MCF 10A (cell line): ENCODE results near the gene TMEM184A. TPM values are rescaled to one million over a fixed set of nuclear protein-coding genes. Genes with fewer than 3 reads are reported as not detected.

Source experiments
- BruUV-seq: library from RNA; stranded (reverse); fragments of 400-500 nt; replicated peaks from 2 replicates; lab custom pipeline; 2021; lab: Mats Ljungman, UMichigan
- CTCF ChIA-PET: fragments of 300-600 bp; sonication (Branson Sonifier 250); formaldehyde crosslinking; extraction: SDS; loops from one replicate; lab custom pipeline; 2021; ENCODE audit warnings: antibody characterized with exemption, inconsistent platforms; lab: Yijun Ruan, JAX
- POLR2A ChIA-PET: fragments of 300-600, 350-650 bp; sonication (Branson Sonifier 250); formaldehyde crosslinking; extraction: SDS; loops from one replicate; lab custom pipeline; 2020; ENCODE audit warnings: antibody characterized with exemption, inconsistent platforms; lab: Yijun Ruan, JAX
- DNase-seq: peaks from one replicate; pipeline ENCODE4 v3.0.0-alpha.2; 2018; ENCODE audit not compliant: unreplicated experiment
- H3K27ac Mint-ChIP-seq: one replicate; pipeline ENCODE4 v1.8.0; 2022; ENCODE audit warnings: mild to moderate bottlenecking, low read depth, mixed read lengths; ENCODE audit not compliant: unreplicated experiment
- H3K27me3 Mint-ChIP-seq: one replicate; pipeline ENCODE4 v1.8.0; 2022; ENCODE audit warnings: mixed read lengths; ENCODE audit not compliant: insufficient read depth, unreplicated experiment
- H3K36me3 Mint-ChIP-seq: one replicate; pipeline ENCODE4 v1.8.0; 2022; ENCODE audit warnings: mild to moderate bottlenecking, moderate library complexity, mixed read lengths; ENCODE audit not compliant: insufficient read depth, unreplicated experiment
- H3K4me1 Mint-ChIP-seq: one replicate; pipeline ENCODE4 v1.8.0; 2022; ENCODE audit warnings: mixed read lengths; ENCODE audit not compliant: insufficient read depth, unreplicated experiment
- H3K4me3 Mint-ChIP-seq: one replicate; pipeline ENCODE4 v1.8.0; 2022; ENCODE audit warnings: mild to moderate bottlenecking, moderate library complexity, mixed read lengths; ENCODE audit not compliant: unreplicated experiment
- H3K9me3 Mint-ChIP-seq: one replicate; pipeline ENCODE4 v1.8.0; 2022; ENCODE audit warnings: mixed read lengths; ENCODE audit not compliant: unreplicated experiment
- intact Hi-C: fragments of 100-400 bp; cut with micrococcal nuclease; formaldehyde crosslinking; loops from 2 replicates; pipeline ENCODE4 v1.14.1; 2022
- total RNA-seq: library from RNA; stranded (reverse); gene quantifications from 2 replicates; pipeline ENCODE4 v1.2.3, GENCODE V29; 2022
- TF ChIP-seq, protein P1 (sequence below): fragments of 200-600 bp; IDR thresholded peaks from one replicate; pipeline ENCODE4 v1.8.0; 2022; ENCODE audit warnings: antibody characterized with exemption, mild to moderate bottlenecking; ENCODE audit not compliant: unreplicated experiment

TMEM184A gene
- total RNA-seq, 1 experiment from 2014 or later = 14.2 TPM

DNA sequence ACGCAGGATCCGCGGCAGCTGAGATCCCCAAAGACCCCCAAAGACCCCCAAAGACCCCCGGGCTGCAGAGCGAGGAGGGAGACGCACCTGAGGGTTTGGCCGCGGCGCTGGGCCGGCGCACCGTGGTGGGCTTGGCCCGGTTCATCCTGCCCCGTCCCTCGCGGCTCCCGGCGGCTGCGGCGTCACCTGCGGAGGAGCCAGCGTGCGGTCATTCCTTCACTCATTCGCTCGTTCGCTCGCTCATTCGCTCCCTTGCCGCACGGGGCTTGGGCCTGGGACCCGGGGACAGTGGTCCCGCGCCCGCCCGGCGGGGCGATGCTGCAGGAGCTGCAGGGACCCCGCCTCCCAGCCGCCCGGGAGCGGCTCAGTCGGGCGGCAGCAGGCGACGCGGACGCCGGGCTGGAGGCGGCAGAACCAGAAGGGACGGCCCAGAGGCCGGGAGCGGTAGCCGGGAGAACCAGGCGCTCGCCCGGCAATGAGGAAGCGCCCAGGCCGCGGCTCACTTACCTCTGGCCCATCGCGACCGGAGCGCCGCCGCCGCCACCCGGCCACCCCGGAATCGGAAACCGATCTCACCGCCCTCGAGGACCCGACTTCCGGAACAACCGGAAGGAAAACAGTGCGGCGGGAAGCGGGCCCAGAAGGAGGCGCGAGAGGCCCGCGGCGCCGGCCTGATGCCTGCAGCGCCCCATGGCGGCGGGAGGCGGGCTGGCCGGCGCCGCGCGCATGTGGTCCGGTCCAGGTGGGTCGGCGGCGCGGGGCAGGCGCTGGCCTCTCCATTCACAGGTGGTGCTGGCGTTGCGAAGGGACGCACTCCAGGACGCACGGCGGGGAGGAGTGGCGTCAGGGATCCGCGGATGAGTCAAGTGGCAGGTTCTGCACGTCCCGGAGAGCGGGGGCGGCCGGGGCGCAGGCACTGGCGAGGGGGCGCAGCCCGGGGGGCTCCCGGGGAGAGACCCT, 51.9 kb downstream of the TMEM184A start, which contains the start of gene INTS1:
Gene INTS1 (minus strand): TSS at position 574 of the 960 bp plus-strand sequence. CDS start 429 bp downstream, at position 145.
- H3K9me3 Mint-ChIP-seq = no peaks in the 10 kb centered on the region
- TF ChIP-seq, protein P1, sequence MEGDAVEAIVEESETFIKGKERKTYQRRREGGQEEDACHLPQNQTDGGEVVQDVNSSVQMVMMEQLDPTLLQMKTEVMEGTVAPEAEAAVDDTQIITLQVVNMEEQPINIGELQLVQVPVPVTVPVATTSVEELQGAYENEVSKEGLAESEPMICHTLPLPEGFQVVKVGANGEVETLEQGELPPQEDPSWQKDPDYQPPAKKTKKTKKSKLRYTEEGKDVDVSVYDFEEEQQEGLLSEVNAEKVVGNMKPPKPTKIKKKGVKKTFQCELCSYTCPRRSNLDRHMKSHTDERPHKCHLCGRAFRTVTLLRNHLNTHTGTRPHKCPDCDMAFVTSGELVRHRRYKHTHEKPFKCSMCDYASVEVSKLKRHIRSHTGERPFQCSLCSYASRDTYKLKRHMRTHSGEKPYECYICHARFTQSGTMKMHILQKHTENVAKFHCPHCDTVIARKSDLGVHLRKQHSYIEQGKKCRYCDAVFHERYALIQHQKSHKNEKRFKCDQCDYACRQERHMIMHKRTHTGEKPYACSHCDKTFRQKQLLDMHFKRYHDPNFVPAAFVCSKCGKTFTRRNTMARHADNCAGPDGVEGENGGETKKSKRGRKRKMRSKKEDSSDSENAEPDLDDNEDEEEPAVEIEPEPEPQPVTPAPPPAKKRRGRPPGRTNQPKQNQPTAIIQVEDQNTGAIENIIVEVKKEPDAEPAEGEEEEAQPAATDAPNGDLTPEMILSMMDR = peak; percentile 91
- BruUV-seq = TSS peak; percentile 59
- ChIA-PET CTCF (interaction anchor here (0.5 to 1.1 kb wide), 7 partner anchors 10 to 985 kb away, joined by 3 to 8 read pairs (median 3); partner anchors contain the start of gene EIF3B), POLR2A (interaction anchor here (0.7 to 3.6 kb wide), 4 partner anchors 10 to 312 kb away, joined by 3 to 28 read pairs (median 14); partner anchors contain the start of gene TMEM184A)
- H3K27ac Mint-ChIP-seq = peak within 1 kb of the TSS; percentile 89
- no peaks in the 10 kb centered on the region for H3K27me3 Mint-ChIP-seq
- peak within 1 kb of the TSS; percentile 85 for H3K4me3 Mint-ChIP-seq
- intact Hi-C loops = loop anchor here (1.0 kb wide), 2 partner anchors 28 to 52 kb away; partner anchors contain the start of gene TMEM184A
- DNase-seq = peak; percentile 92
- H3K4me1 Mint-ChIP-seq = peaks cover 14% of the 10 kb centered on the region
- H3K36me3 Mint-ChIP-seq = peaks cover 22% of the 10 kb centered on the region

DNA sequence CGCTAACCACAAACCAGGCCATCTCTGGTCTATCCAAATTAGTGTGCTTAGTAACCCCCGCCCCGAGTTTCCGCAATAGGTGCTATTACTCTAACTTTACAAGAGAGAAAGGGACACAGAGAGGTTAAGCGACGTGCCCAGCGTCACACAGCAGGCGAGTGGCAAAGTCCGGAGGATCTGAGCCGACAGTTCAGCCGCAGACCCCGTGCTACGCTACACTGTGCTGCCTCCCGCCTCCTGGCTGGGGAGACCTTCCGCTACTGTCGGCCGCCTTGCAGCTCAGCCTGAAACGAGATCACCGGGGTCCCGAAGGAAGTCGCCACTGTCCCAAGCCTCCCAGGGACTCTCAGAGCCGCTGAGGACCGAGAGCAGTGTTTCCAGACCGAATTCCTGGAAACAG, 52.6 kb downstream of the TMEM184A start:
- CTCF ChIA-PET = interaction anchor here (0.5 to 0.6 kb wide), 2 partner anchors 310 to 984 kb away, joined by 3 read pairs; no protein-coding TSS in a partner anchor
- no peaks in the 10 kb centered on the region for H3K9me3 Mint-ChIP-seq

DNA sequence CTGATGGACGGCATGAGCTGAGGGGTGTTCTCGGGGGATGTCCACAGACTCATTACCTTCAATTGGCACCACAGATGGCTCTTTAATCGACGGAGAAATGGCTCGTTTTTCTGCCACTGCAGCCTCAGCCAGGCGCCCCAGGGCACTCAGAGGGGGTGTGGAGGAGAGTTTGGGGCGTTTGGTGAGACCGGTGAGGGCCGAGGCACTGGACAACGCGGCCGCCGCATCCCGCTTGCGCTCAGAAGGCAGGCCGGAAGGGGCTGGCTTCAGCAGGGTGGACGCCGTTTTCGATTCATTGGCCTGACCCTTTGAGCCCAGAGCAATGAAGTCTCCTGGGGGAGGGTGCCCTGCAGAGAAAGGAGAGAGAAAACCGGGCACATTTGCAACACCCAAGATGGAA, 53.2 kb downstream of the TMEM184A start:
- ChIA-PET CTCF (no interaction called here), POLR2A (interaction anchor here (3.6 kb wide), 2 partner anchors 30 to 53 kb away, joined by 21 to 28 read pairs; partner anchors contain the start of gene TMEM184A)
- Mint-ChIP-seq H3K4me1 (peaks cover 14% of the 10 kb centered on the region), H3K27ac (no peak overlapping the region), H3K27me3 (no peaks in the 10 kb centered on the region), H3K9me3 (no peaks in the 10 kb centered on the region), H3K4me3 (peak overlapping the region; percentile 85), H3K36me3 (peaks cover 25% of the 10 kb centered on the region)
- BruUV-seq = no TSS peak
- DNase-seq = no peak
- intact Hi-C loops = no loop called here
- TF ChIP-seq, protein P1 = no peak

More for the DNA sequence above, 52.6 kb downstream of the TMEM184A start:
- TF ChIP-seq, protein P1 = no peak
- no peak for DNase-seq
- H3K4me3 Mint-ChIP-seq = peak overlapping the region; percentile 85
- BruUV-seq = no TSS peak
- intact Hi-C loops = no loop called here
- peaks cover 14% of the 10 kb centered on the region for H3K4me1 Mint-ChIP-seq
- peaks cover 22% of the 10 kb centered on the region for H3K36me3 Mint-ChIP-seq
- no peak overlapping the region for H3K27ac Mint-ChIP-seq
- POLR2A ChIA-PET = interaction anchor here (0.7 to 3.6 kb wide), 4 partner anchors 11 to 311 kb away, joined by 3 to 28 read pairs (median 14); partner anchors contain the start of gene TMEM184A
- no peaks in the 10 kb centered on the region for H3K27me3 Mint-ChIP-seq
